Aorta (tissue), 5 donors: ENCODE data around the gene PRXL2B. TPM values are rescaled to one million over a fixed set of nuclear protein-coding genes. Genes with fewer than 3 reads are reported as not detected.

Experiments
- ATAC-seq: fragments of 200-7000 bp; cut with Tn5 transposase; one replicate; pipeline ENCODE4 v1.9.1; 2022; ENCODE audit warnings: moderate library complexity; ENCODE audit not compliant: low FRiP score
- DNase-seq, 2 donors: peaks; one replicate each; pipeline ENCODE4 v3.0.0-alpha.2; 2020
- H3K27ac ChIP-seq, 2 donors: one replicate each; pipeline ENCODE4 v1.5.1; 2013; ENCODE audit warnings: low read length in 2 of 2, mild to moderate bottlenecking in 2 of 2, moderate library complexity in 2 of 2, control low read depth in 1 of 2, inconsistent platforms in 1 of 2, low read depth in 1 of 2
- H3K27me3 ChIP-seq, 2 donors: one replicate each; pipeline ENCODE4 v1.6.1; 2013; ENCODE audit warnings: control low read depth in 1 of 2, low read length in 1 of 2, mild to moderate bottlenecking in 1 of 2, moderate library complexity in 1 of 2; ENCODE audit not compliant: insufficient read depth in 2 of 2, control insufficient read depth in 1 of 2
- H3K36me3 ChIP-seq, 2 donors: one replicate each; pipeline ENCODE4 v1.6.1; 2013; ENCODE audit warnings: control low read depth in 1 of 2, low read length in 1 of 2, mild to moderate bottlenecking in 1 of 2; ENCODE audit not compliant: insufficient read depth in 2 of 2, control insufficient read depth in 1 of 2
- H3K4me1 ChIP-seq, 2 donors: one replicate each; pipeline ENCODE4 v1.6.1; 2013; ENCODE audit warnings: low read length in 2 of 2, control low read depth in 1 of 2, mild to moderate bottlenecking in 1 of 2, moderate library complexity in 1 of 2; ENCODE audit not compliant: insufficient read depth in 2 of 2, control insufficient read depth in 1 of 2
- H3K4me3 ChIP-seq, 2 donors: one replicate each; pipeline ENCODE4 v1.5.1; 2013; ENCODE audit warnings: low read length in 2 of 2, control low read depth in 1 of 2, mild to moderate bottlenecking in 1 of 2
- H3K9me3 ChIP-seq: one replicate; pipeline ENCODE4 v1.6.1; 2013; ENCODE audit warnings: mild to moderate bottlenecking, low read length; ENCODE audit not compliant: control insufficient read depth
- WGBS, 2 donors: extraction: QIAGEN DNeasy Blood & Tissue Kit; methylation state at CpG; one replicate each; pipeline ENCODE4 v1.1.7; 2013; 5-methylcytosine and 5-hydroxymethylcytosine counted together
- intact Hi-C, 2 donors: fragments of 100-400 bp; cut with DNase I; formaldehyde crosslinking; loops; one replicate each; pipeline versions ENCODE4 v1.14.2 to v1.15.0; 2022
- polyA plus RNA-seq, 2 donors: library from polyadenylated mRNA; stranded (reverse); fragments of 200-250 nt; gene quantifications; one replicate each; pipeline ENCODE4 v1.2.3, GENCODE V29; 2013
- total RNA-seq, 2 donors: library from RNA; stranded (reverse); fragmentation: NEBNext Ultra II Directional; extraction: Animal tissue kit (Norgen Biotek cat#: 25700); gene quantifications; one replicate each; pipeline ENCODE4 v1.2.1, GENCODE V29; 2021
- donor health status: healthy with polysubstance abuse.
- donor health status: Bipolar disorder and iron deficiency.
- donor health status: DM: no; HTN: no; CAD: no.
- donor health status: DM: no; HTN: no; CAD: no.
- donor health status: DM: yes; HTN: yes; CAD: no.

The PRXL2B gene
- total and polyA plus RNA-seq, 4 donors = 6.4 to 15.1 (median 7.4) TPM

- Histone ChIP-seq H3K4me1 (no peaks in the 10 kb centered on the region), H3K27ac (no peak overlapping the region), H3K27me3 (no peaks in the 10 kb centered on the region), H3K4me3 (no peak overlapping the region), H3K36me3 (no peaks in the 10 kb centered on the region), H3K9me3 (no peaks in the 10 kb centered on the region)
- WGBS, 2 donors = 77 to 82% methylated on average over 14 of the region's 14 CpGs
- ATAC-seq (no peak), DNase-seq (peak; percentile 35 to 69)
- intact Hi-C loops = no loop called here
These were observed 18.4 kb downstream of the PRXL2B start for GRCh38 chr1:2604844-2605508.

GRCh38 chr1:2605509-2606395 is 19.2 kb downstream of the PRXL2B start:
- Histone ChIP-seq H3K4me1 (no peaks in the 10 kb centered on the region), H3K27me3 (no peaks in the 10 kb centered on the region), H3K4me3 (no peak overlapping the region), H3K9me3 (no peaks in the 10 kb centered on the region), H3K27ac (no peak overlapping the region), H3K36me3 (no peaks in the 10 kb centered on the region)
- WGBS, 2 donors = 79 to 84% methylated on average over 42 to 48 of the region's 48 CpGs
- DNase-seq (peak; percentile 53 to 61), ATAC-seq (no peak)
- intact Hi-C loops = no loop called here

GRCh38 chr1:2606396-2606880 is 19.9 kb downstream of the PRXL2B start:
- intact Hi-C loops = no loop called here
- Histone ChIP-seq H3K36me3 (no peaks in the 10 kb centered on the region), H3K4me1 (no peaks in the 10 kb centered on the region), H3K4me3 (no peak overlapping the region), H3K27ac (no peak overlapping the region), H3K27me3 (no peaks in the 10 kb centered on the region), H3K9me3 (no peaks in the 10 kb centered on the region)
- ATAC-seq (no peak), DNase-seq (peak in 1 of 2 donors; percentile 56)
- 90 to 94% methylated on average over 14 to 15 of the region's 15 CpGs for WGBS, 2 donors

GRCh38 chr1:2606881-2607621 is 20.5 kb downstream of the PRXL2B start:
- WGBS, 2 donors = 66 to 75% methylated on average over 36 of the region's 36 CpGs
- ATAC-seq = no peak
- H3K27ac ChIP-seq = no peak overlapping the region
- H3K4me3 ChIP-seq = no peak overlapping the region
- H3K27me3 ChIP-seq = no peaks in the 10 kb centered on the region
- no peaks in the 10 kb centered on the region for H3K4me1 ChIP-seq
- no peaks in the 10 kb centered on the region for H3K9me3 ChIP-seq
- no peaks in the 10 kb centered on the region for H3K36me3 ChIP-seq
- peak in 1 of 2 donors; percentile 72 for DNase-seq
- intact Hi-C loops = no loop called here

GRCh38 chr1:2607641-2608091 is 21.1 kb downstream of the PRXL2B start:
- intact Hi-C loops = no loop called here
- Histone ChIP-seq H3K36me3 (no peaks in the 10 kb centered on the region), H3K4me1 (no peaks in the 10 kb centered on the region), H3K27me3 (no peaks in the 10 kb centered on the region), H3K4me3 (no peak overlapping the region), H3K9me3 (no peaks in the 10 kb centered on the region), H3K27ac (no peak overlapping the region)
- DNase-seq = peak; percentile 42 to 69
- WGBS, 2 donors = 15 to 26% methylated on average over 13 of the region's 13 CpGs
- no peak for ATAC-seq

GRCh38 chr1:2609319-2610035 is 22.9 kb downstream of the PRXL2B start:
- 89 to 92% methylated on average over 28 to 34 of the region's 34 CpGs for WGBS, 2 donors
- Histone ChIP-seq H3K4me3 (no peak overlapping the region), H3K27ac (no peak overlapping the region), H3K4me1 (no peaks in the 10 kb centered on the region), H3K9me3 (peaks cover 6% of the 10 kb centered on the region), H3K27me3 (no peaks in the 10 kb centered on the region), H3K36me3 (no peaks in the 10 kb centered on the region)
- intact Hi-C loops = no loop called here
- ATAC-seq (no peak), DNase-seq (peak; percentile 42 to 72)

GRCh38 chr1:2610036-2610959 is 23.7 kb downstream of the PRXL2B start:
- intact Hi-C loops = no loop called here
- ATAC-seq = no peak
- H3K27ac ChIP-seq = no peak overlapping the region
- no peak overlapping the region for H3K4me3 ChIP-seq
- H3K36me3 ChIP-seq = no peaks in the 10 kb centered on the region
- WGBS, 2 donors = 59 to 64% methylated on average over 21 of the region's 21 CpGs
- peaks cover 6% of the 10 kb centered on the region for H3K9me3 ChIP-seq
- DNase-seq = peak in 1 of 2 donors; percentile 62
- no peaks in the 10 kb centered on the region for H3K4me1 ChIP-seq
- H3K27me3 ChIP-seq = no peaks in the 10 kb centered on the region
